HepG2 (cell line): ENCODE measurements around the gene DCAF6. TPM values are rescaled to one million over a fixed set of nuclear protein-coding genes. Genes with fewer than 3 reads are reported as not detected.

Experiments
- ARID2 ChIP-seq: sonication (generic); formaldehyde crosslinking; IDR thresholded peaks from 2 replicates; pipeline ENCODE4 v1.8.1; 2022; ENCODE audit warnings: mild to moderate bottlenecking, missing genetic modification reagents, borderline replicate concordance
- DPF2 ChIP-seq: sonication (generic); formaldehyde crosslinking; IDR thresholded peaks from 2 replicates; pipeline ENCODE4 v1.4.0; 2020; ENCODE audit warnings: mild to moderate bottlenecking, low read depth, missing genetic modification reagents, borderline replicate concordance
- FOXO4 ChIP-seq: sonication (generic); formaldehyde crosslinking; conservative IDR thresholded peaks from 2 replicates; pipeline ENCODE4 v1.8.1; 2023; ENCODE audit warnings: missing genetic modification reagents
- GLI4 ChIP-seq: sonication (generic); formaldehyde crosslinking; IDR thresholded peaks from 2 replicates; pipeline ENCODE4 v1.5.1; 2020; ENCODE audit warnings: missing genetic modification reagents, mild to moderate bottlenecking, moderate library complexity, borderline replicate concordance
- KLF13 ChIP-seq: sonication (generic); formaldehyde crosslinking; IDR thresholded peaks from 2 replicates; pipeline ENCODE4 v1.4.0; 2020; ENCODE audit warnings: mild to moderate bottlenecking, missing genetic modification reagents
- KLF9 ChIP-seq: IDR thresholded peaks from 2 replicates; pipeline ENCODE4 v1.6.1; 2016; ENCODE audit warnings: low read depth
- MAZ ChIP-seq, 2 experiments: sonication (generic) in 1 of 2; formaldehyde crosslinking in 1 of 2; IDR thresholded peaks; 2 replicates each; pipeline versions ENCODE4 v1.5.0 to v1.6.1; 2012 to 2020; ENCODE audit warnings: low read depth in 2 of 2, mild to moderate bottlenecking in 2 of 2, borderline replicate concordance in 1 of 2, improper control_type of control experiment in 1 of 2, low read length in 1 of 2, missing genetic modification reagents in 1 of 2, moderate library complexity in 1 of 2
- MED1 ChIP-seq: sonication (generic); formaldehyde crosslinking; IDR thresholded peaks from 2 replicates; pipeline ENCODE4 v1.4.0; 2020; ENCODE audit warnings: missing genetic modification reagents
- SPEN ChIP-seq: sonication (generic); formaldehyde crosslinking; IDR thresholded peaks from 2 replicates; pipeline ENCODE4 v1.5.1; 2020; ENCODE audit warnings: low read depth, mild to moderate bottlenecking, missing genetic modification reagents
- TFE3 ChIP-seq: IDR thresholded peaks from 2 replicates; pipeline ENCODE4 v1.6.1; 2016
- ZC3H4 ChIP-seq: sonication (generic); formaldehyde crosslinking; IDR thresholded peaks from 2 replicates; pipeline ENCODE4 v1.4.0; 2020; ENCODE audit warnings: missing genetic modification reagents, borderline replicate concordance
- ZHX1 ChIP-seq: sonication (generic); formaldehyde crosslinking; IDR thresholded peaks from 2 replicates; pipeline ENCODE4 v1.8.1; 2022; ENCODE audit warnings: low read depth, mild to moderate bottlenecking, missing genetic modification reagents
- ZNF383 ChIP-seq: sonication (generic); formaldehyde crosslinking; IDR thresholded peaks from 2 replicates; pipeline ENCODE4 v1.4.0; 2020; ENCODE audit warnings: missing genetic modification reagents, mild to moderate bottlenecking, borderline replicate concordance
- ZNF496 ChIP-seq: sonication (generic); formaldehyde crosslinking; IDR thresholded peaks from 2 replicates; pipeline ENCODE4 v1.8.1; 2023; ENCODE audit warnings: mild to moderate bottlenecking, moderate library complexity, missing genetic modification reagents; ENCODE audit not compliant: insufficient replicate concordance
- ZNF567 ChIP-seq: sonication (generic); formaldehyde crosslinking; IDR thresholded peaks from 2 replicates; pipeline ENCODE4 v1.8.1; 2023; ENCODE audit warnings: mild to moderate bottlenecking, missing genetic modification reagents, borderline replicate concordance
- ZNF574 ChIP-seq: sonication (generic); formaldehyde crosslinking; IDR thresholded peaks from 2 replicates; pipeline ENCODE4 v1.4.0; 2020; ENCODE audit warnings: missing genetic modification reagents
- ZSCAN9 ChIP-seq: IDR thresholded peaks from 2 replicates; pipeline ENCODE4 v1.6.1; 2016; ENCODE audit warnings: borderline replicate concordance
- polyA plus RNA-seq, 8 experiments: library from polyadenylated mRNA; depleted of rRNA in 3 of 8; stranded (reverse) in 7 of 8; unstranded in 1 of 8; fragments of >200 nt; fragmentation: Illumina TruSeq in 4 of 8; extraction: Trizol in 4 of 8; gene quantifications; 2 replicates each; pipeline versions ENCODE4 v1.2.1 to v1.2.3, GENCODE V29; 2011 to 2016; ENCODE audit warnings: low read depth in 4 of 8, missing spikeins in 1 of 8, mixed read lengths in 1 of 8; ENCODE audit not compliant: insufficient read depth in 1 of 8
- total RNA-seq, 5 experiments: library from RNA; depleted of rRNA; stranded (reverse); fragments of >200 nt; fragmentation: Illumina TruSeq; extraction: Trizol; gene quantifications; 2 replicates each; pipeline ENCODE4 v1.2.3, GENCODE V29; 2016; ENCODE audit warnings: low read depth in 1 of 5
- TF ChIP-seq, protein P1 (sequence below): fragments of 450-650 bp; IDR thresholded peaks from 2 replicates; pipeline ENCODE4 v1.6.1; 2016

Gene DCAF6
- total and polyA plus RNA-seq, 2 of the 13 experiments (the other 11 are each of a cell fraction or from before 2014, with no cell fraction given), result 24.7 to 33.7 TPM

GRCh38 chr1:167916766-167917511 is 19.5 kb upstream of the DCAF6 start (continued):
- TF ChIP-seq, protein P1, sequence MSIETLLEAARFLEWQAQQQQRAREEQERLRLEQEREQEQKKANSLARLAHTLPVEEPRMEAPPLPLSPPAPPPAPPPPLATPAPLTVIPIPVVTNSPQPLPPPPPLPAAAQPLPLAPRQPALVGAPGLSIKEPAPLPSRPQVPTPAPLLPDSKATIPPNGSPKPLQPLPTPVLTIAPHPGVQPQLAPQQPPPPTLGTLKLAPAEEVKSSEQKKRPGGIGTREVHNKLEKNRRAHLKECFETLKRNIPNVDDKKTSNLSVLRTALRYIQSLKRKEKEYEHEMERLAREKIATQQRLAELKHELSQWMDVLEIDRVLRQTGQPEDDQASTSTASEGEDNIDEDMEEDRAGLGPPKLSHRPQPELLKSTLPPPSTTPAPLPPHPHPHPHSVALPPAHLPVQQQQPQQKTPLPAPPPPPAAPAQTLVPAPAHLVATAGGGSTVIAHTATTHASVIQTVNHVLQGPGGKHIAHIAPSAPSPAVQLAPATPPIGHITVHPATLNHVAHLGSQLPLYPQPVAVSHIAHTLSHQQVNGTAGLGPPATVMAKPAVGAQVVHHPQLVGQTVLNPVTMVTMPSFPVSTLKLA, result no peak
- no peak for TF ChIP-seq KLF9 (CRISPR knock-in tag)
- TF ChIP-seq ZSCAN9 (CRISPR knock-in tag), result peak; percentile 99
- no peak for TF ChIP-seq SPEN (CRISPR knock-in tag)
- no peak for TF ChIP-seq KLF13
- TF ChIP-seq ZNF567 (CRISPR knock-in tag), result no peak
- 0 out of 2 replicates have a peak, but pooled peaks have one; percentile 48 for TF ChIP-seq DPF2 (CRISPR knock-in tag)
- no peak for TF ChIP-seq MAZ (IDR thresholded peaks at IDR 0.05; ENCODE audit: borderline replicate concordance, low read depth, low read length)
- TF ChIP-seq MAZ (CRISPR knock-in tag; IDR thresholded peaks at IDR 0.05; ENCODE audit: low read depth), result no peak
- TF ChIP-seq FOXO4 (CRISPR knock-in tag), result no peak
- peak; percentile 61; the same call in 1 of the 2 replicates for TF ChIP-seq MED1
- no peak for TF ChIP-seq GLI4 (CRISPR knock-in tag)
- TF ChIP-seq ZNF496 (CRISPR knock-in tag), result no peak
- TF ChIP-seq ZHX1, result no peak
- no peak for TF ChIP-seq TFE3 (CRISPR knock-in tag)
- no peak for TF ChIP-seq ZNF574 (CRISPR knock-in tag)
- no peak for TF ChIP-seq ARID2 (CRISPR knock-in tag)
- no peak for TF ChIP-seq ZNF383
- no peak for TF ChIP-seq ZC3H4
